GM21723 (cell line): ENCODE data around the gene ARSJ.

Experiments
- ATAC-seq: cut with Tn5 transposase; IDR thresholded peaks from one replicate; pipeline ENCODE4 v1.9.1; 2021; ENCODE audit warnings: mild to moderate bottlenecking, moderate library complexity; ENCODE audit not compliant: unreplicated experiment

Gene ARSJ

GRCh38 chr4:113990886-113991285, 11.4 kb upstream of the ARSJ start:
- ATAC-seq, result no peak

GRCh38 chr4:113987382-113987941, 8.0 kb upstream of the ARSJ start:
- no peak for ATAC-seq

- no peak for ATAC-seq
Measured at GRCh38 chr4:113982181-113982580, 2.7 kb upstream of the ARSJ start.

- no peak for ATAC-seq
Measured at GRCh38 chr4:113981591-113981990, 2.1 kb upstream of the ARSJ start.

GRCh38 chr4:113979905-113980615, 613 bp upstream of the ARSJ start:
- ATAC-seq, result no peak

GRCh38 chr4:113978561-113979147, 793 bp downstream of the ARSJ start:
- ATAC-seq, result no peak

- ATAC-seq, result no peak
Measured at GRCh38 chr4:113978105-113978504, 1.3 kb downstream of the ARSJ start.

GRCh38 chr4:113977526-113977855, 2.0 kb downstream of the ARSJ start:
- no peak for ATAC-seq

GRCh38 chr4:113976741-113977525, 2.5 kb downstream of the ARSJ start:
- no peak for ATAC-seq

- ATAC-seq, result no peak
Measured at GRCh38 chr4:113975578-113975977, 3.9 kb downstream of the ARSJ start.

GRCh38 chr4:113974467-113974866, 5.0 kb downstream of the ARSJ start:
- no peak for ATAC-seq

GRCh38 chr4:113973345-113973744, 6.1 kb downstream of the ARSJ start:
- no peak for ATAC-seq

GRCh38 chr4:113972781-113973180, 6.7 kb downstream of the ARSJ start:
- ATAC-seq, result no peak

GRCh38 chr4:113971706-113972360, 7.6 kb downstream of the ARSJ start:
- ATAC-seq, result no peak

- ATAC-seq, result no peak
Measured at GRCh38 chr4:113969709-113970334, 9.6 kb downstream of the ARSJ start.

GRCh38 chr4:113968473-113968872, 11.0 kb downstream of the ARSJ start:
- ATAC-seq, result no peak

- no peak for ATAC-seq
Measured at GRCh38 chr4:113967687-113968086, 11.8 kb downstream of the ARSJ start.

GRCh38 chr4:113962719-113963265, 16.7 kb downstream of the ARSJ start:
- no peak for ATAC-seq

GRCh38 chr4:113962016-113962347, 17.5 kb downstream of the ARSJ start:
- no peak for ATAC-seq

- no peak for ATAC-seq
Measured at GRCh38 chr4:113960684-113961321, 18.6 kb downstream of the ARSJ start.
